HepG2 (cell line): Measurements from ENCODE around the gene DNASE1L2. TPM values are rescaled to one million over a fixed set of nuclear protein-coding genes. Genes with fewer than 3 reads are reported as not detected.

Source experiments
- CAMTA2 ChIP-seq: sonication (generic); formaldehyde crosslinking; IDR thresholded peaks from 2 replicates; pipeline ENCODE4 v1.4.0; 2020; ENCODE audit warnings: mild to moderate bottlenecking, missing genetic modification reagents, borderline replicate concordance
- CC2D1A ChIP-seq: sonication (generic); formaldehyde crosslinking; IDR thresholded peaks from 2 replicates; pipeline ENCODE4 v1.8.1; 2023; ENCODE audit warnings: mild to moderate bottlenecking, missing genetic modification reagents
- EP300 ChIP-seq, 3 experiments: sonication (generic) in 1 of 3; formaldehyde crosslinking in 1 of 3; IDR thresholded peaks; 2 replicates each; pipeline versions ENCODE4 v1.5.1 to v1.6.1; 2011 to 2020; ENCODE audit warnings: low read depth in 2 of 3, low read length in 2 of 3, borderline replicate concordance in 1 of 3, improper control_type of control experiment in 1 of 3, mild to moderate bottlenecking in 1 of 3, missing genetic modification reagents in 1 of 3, moderate library complexity in 1 of 3
- HDAC1 ChIP-seq: sonication (generic); formaldehyde crosslinking; IDR thresholded peaks from 2 replicates; pipeline ENCODE4 v1.5.1; 2020; ENCODE audit warnings: mild to moderate bottlenecking, missing genetic modification reagents
- HNF4A ChIP-seq: sonication (generic); formaldehyde crosslinking; IDR thresholded peaks from 2 replicates; pipeline ENCODE4 v1.4.0; 2020; ENCODE audit warnings: missing genetic modification reagents
- HNF4G ChIP-seq, 2 experiments: sonication (generic) in 1 of 2; formaldehyde crosslinking in 1 of 2; IDR thresholded peaks; 2 replicates each; pipeline versions ENCODE4 v1.4.0 to v1.6.1; 2011 to 2020; ENCODE audit warnings: borderline replicate concordance in 2 of 2, low read depth in 2 of 2, mild to moderate bottlenecking in 2 of 2, low read length in 1 of 2, missing genetic modification reagents in 1 of 2, moderate library complexity in 1 of 2
- MAFG ChIP-seq: sonication (generic); formaldehyde crosslinking; IDR thresholded peaks from 2 replicates; pipeline ENCODE4 v1.5.1; 2020; ENCODE audit warnings: mild to moderate bottlenecking, missing genetic modification reagents
- NR2C2 ChIP-seq: sonication (generic); formaldehyde crosslinking; IDR thresholded peaks from 2 replicates; pipeline ENCODE4 v1.4.0; 2020; ENCODE audit warnings: missing genetic modification reagents, mild to moderate bottlenecking, moderate library complexity, borderline replicate concordance
- NR2F2 ChIP-seq: IDR thresholded peaks from 2 replicates; pipeline ENCODE4 v1.6.1; 2012; ENCODE audit warnings: low read depth, inconsistent platforms, borderline replicate concordance
- PATZ1 ChIP-seq: sonication (generic); formaldehyde crosslinking; IDR thresholded peaks from 2 replicates; pipeline ENCODE4 v1.4.0; 2020; ENCODE audit warnings: missing genetic modification reagents
- PCBP2 ChIP-seq: fragments of 200-400 bp; formaldehyde crosslinking; optimal IDR thresholded peaks from 2 replicates; pipeline ENCODE3; 2018; ENCODE audit warnings: low read length, low read depth; ENCODE audit not compliant: poor library complexity, severe bottlenecking
- POLR2G ChIP-seq: fragments of 200-400 bp; formaldehyde crosslinking; IDR thresholded peaks from 2 replicates; pipeline ENCODE4 v1.6.1; 2018; ENCODE audit warnings: mild to moderate bottlenecking, low read depth, low read length, moderate library complexity
- PPARG ChIP-seq: conservative IDR thresholded peaks from 2 replicates; pipeline ENCODE4 v1.6.1; 2016; ENCODE audit warnings: missing biosample characterization, missing genetic modification reagents
- ZEB1 ChIP-seq: IDR thresholded peaks from 2 replicates; pipeline ENCODE4 v1.6.1; 2012; ENCODE audit warnings: mild to moderate bottlenecking, low read depth, inconsistent platforms; ENCODE audit not compliant: insufficient replicate concordance
- ZKSCAN8 ChIP-seq: IDR thresholded peaks from 2 replicates; pipeline ENCODE4 v1.6.1; 2016; ENCODE audit warnings: borderline replicate concordance, missing genetic modification reagents, missing compliant biosample characterization
- ZNF207 ChIP-seq: fragments of 450-650 bp; IDR thresholded peaks from 2 replicates; pipeline ENCODE4 v1.6.1; 2016; ENCODE audit warnings: antibody characterized with exemption, borderline replicate concordance
- ZNF251 ChIP-seq: sonication (generic); formaldehyde crosslinking; IDR thresholded peaks from 2 replicates; pipeline ENCODE4 v1.9.0; 2021; ENCODE audit warnings: mild to moderate bottlenecking, missing genetic modification reagents
- polyA plus RNA-seq, 8 experiments: library from polyadenylated mRNA; depleted of rRNA in 3 of 8; stranded (reverse) in 7 of 8; unstranded in 1 of 8; fragments of >200 nt; fragmentation: Illumina TruSeq in 4 of 8; extraction: Trizol in 4 of 8; gene quantifications; 2 replicates each; pipeline versions ENCODE4 v1.2.1 to v1.2.3, GENCODE V29; 2011 to 2016; ENCODE audit warnings: low read depth in 4 of 8, missing spikeins in 1 of 8, mixed read lengths in 1 of 8; ENCODE audit not compliant: insufficient read depth in 1 of 8
- total RNA-seq, 5 experiments: library from RNA; depleted of rRNA; stranded (reverse); fragments of >200 nt; fragmentation: Illumina TruSeq; extraction: Trizol; gene quantifications; 2 replicates each; pipeline ENCODE4 v1.2.3, GENCODE V29; 2016; ENCODE audit warnings: low read depth in 1 of 5
- TF ChIP-seq, protein P1 (sequence below): sonication (generic); formaldehyde crosslinking; IDR thresholded peaks from 2 replicates; pipeline ENCODE4 v1.5.1; 2020; ENCODE audit warnings: mild to moderate bottlenecking, missing genetic modification reagents, moderate library complexity
- TF ChIP-seq, protein P2 (sequence below): IDR thresholded peaks from 2 replicates; pipeline ENCODE4 v1.6.1; 2012; ENCODE audit warnings: inconsistent platforms
- TF ChIP-seq, protein P3 (sequence below): sonication (generic); formaldehyde crosslinking; IDR thresholded peaks from 2 replicates; pipeline ENCODE4 v1.5.0; 2020; ENCODE audit warnings: missing genetic modification reagents, mild to moderate bottlenecking, borderline replicate concordance

Gene DNASE1L2
- total and polyA plus RNA-seq, 2 of the 13 experiments (the other 11 are each of a cell fraction or from before 2014, with no cell fraction given), result 0.44 to 0.50 TPM

GRCh38 chr16:2189252-2189893, 46.9 kb upstream of the DNASE1L2 start (continued):
- TF ChIP-seq, protein P1, sequence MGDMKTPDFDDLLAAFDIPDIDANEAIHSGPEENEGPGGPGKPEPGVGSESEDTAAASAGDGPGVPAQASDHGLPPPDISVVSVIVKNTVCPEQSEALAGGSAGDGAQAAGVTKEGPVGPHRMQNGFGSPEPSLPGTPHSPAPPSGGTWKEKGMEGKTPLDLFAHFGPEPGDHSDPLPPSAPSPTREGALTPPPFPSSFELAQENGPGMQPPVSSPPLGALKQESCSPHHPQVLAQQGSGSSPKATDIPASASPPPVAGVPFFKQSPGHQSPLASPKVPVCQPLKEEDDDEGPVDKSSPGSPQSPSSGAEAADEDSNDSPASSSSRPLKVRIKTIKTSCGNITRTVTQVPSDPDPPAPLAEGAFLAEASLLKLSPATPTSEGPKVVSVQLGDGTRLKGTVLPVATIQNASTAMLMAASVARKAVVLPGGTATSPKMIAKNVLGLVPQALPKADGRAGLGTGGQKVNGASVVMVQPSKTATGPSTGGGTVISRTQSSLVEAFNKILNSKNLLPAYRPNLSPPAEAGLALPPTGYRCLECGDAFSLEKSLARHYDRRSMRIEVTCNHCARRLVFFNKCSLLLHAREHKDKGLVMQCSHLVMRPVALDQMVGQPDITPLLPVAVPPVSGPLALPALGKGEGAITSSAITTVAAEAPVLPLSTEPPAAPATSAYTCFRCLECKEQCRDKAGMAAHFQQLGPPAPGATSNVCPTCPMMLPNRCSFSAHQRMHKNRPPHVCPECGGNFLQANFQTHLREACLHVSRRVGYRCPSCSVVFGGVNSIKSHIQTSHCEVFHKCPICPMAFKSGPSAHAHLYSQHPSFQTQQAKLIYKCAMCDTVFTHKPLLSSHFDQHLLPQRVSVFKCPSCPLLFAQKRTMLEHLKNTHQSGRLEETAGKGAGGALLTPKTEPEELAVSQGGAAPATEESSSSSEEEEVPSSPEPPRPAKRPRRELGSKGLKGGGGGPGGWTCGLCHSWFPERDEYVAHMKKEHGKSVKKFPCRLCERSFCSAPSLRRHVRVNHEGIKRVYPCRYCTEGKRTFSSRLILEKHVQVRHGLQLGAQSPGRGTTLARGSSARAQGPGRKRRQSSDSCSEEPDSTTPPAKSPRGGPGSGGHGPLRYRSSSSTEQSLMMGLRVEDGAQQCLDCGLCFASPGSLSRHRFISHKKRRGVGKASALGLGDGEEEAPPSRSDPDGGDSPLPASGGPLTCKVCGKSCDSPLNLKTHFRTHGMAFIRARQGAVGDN (CRISPR knock-in tag), result peak; percentile 59
- TF ChIP-seq EP300 (IDR thresholded peaks at IDR 0.05; ENCODE audit: low read depth in 2 of 2, low read length in 2 of 2) (peak in 1 of 2 experiments; percentile 2; a peak in 1 of 4 replicates), EP300 (CRISPR knock-in tag; IDR thresholded peaks at IDR 0.05; ENCODE audit: borderline replicate concordance) (no peak), CAMTA2 (CRISPR knock-in tag) (no peak), ZKSCAN8 (no peak), CC2D1A (CRISPR knock-in tag) (no peak), HDAC1 (CRISPR knock-in tag) (0 out of 2 replicates have a peak, but pooled peaks have one; percentile 34), ZNF207 (no peak), PATZ1 (CRISPR knock-in tag) (peak; percentile 36; the same call in 1 of the 2 replicates), HNF4G (IDR thresholded peaks at IDR 0.05; ENCODE audit: borderline replicate concordance, low read depth, low read length) (peak; percentile 85), HNF4G (CRISPR knock-in tag; IDR thresholded peaks at IDR 0.05; ENCODE audit: borderline replicate concordance, low read depth) (peak; percentile 51; the same call in 1 of the 2 replicates), HNF4A (CRISPR knock-in tag) (peak; percentile 67), POLR2G (no peak), NR2C2 (CRISPR knock-in tag) (peak; percentile 98), PPARG (CRISPR knock-in tag) (0 out of 2 replicates have a peak, but pooled peaks have one; percentile 21), PCBP2 (no peak), ZNF251 (no peak), MAFG (CRISPR knock-in tag) (no peak), NR2F2 (peak; percentile 82), ZEB1 (peak; percentile 7)
- TF ChIP-seq, protein P2, sequence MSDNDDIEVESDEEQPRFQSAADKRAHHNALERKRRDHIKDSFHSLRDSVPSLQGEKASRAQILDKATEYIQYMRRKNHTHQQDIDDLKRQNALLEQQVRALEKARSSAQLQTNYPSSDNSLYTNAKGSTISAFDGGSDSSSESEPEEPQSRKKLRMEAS, result 0 out of 2 replicates have a peak, but pooled peaks have one; percentile 47
- TF ChIP-seq, protein P3, sequence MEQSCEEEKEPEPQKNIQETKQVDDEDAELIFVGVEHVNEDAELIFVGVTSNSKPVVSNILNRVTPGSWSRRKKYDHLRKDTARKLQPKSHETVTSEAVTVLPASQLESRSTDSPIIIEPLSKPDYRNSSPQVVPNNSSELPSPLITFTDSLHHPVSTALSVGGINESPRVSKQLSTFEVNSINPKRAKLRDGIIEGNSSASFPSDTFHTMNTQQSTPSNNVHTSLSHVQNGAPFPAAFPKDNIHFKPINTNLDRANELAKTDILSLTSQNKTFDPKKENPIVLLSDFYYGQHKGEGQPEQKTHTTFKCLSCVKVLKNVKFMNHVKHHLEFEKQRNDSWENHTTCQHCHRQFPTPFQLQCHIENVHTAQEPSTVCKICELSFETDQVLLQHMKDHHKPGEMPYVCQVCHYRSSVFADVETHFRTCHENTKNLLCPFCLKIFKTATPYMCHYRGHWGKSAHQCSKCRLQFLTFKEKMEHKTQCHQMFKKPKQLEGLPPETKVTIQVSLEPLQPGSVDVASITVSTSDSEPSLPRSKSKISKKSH (CRISPR knock-in tag), result 0 out of 2 replicates have a peak, but pooled peaks have one; percentile 4
